HG02759 (cell line): ENCODE measurements around the gene RHOBTB1.
"Not testable (repeated sequence)": the region's sequence is repeated elsewhere in the genome, so short reads cannot be mapped to it uniquely, and the experiment has no call there.

Source experiments
- ATAC-seq: cut with Tn5 transposase; IDR thresholded peaks from one replicate; pipeline ENCODE4 v1.9.1; 2021; ENCODE audit warnings: mild to moderate bottlenecking, moderate library complexity; ENCODE audit not compliant: unreplicated experiment

The RHOBTB1 gene

GRCh38 chr10:60944058-60944909, at the start of gene RHOBTB1:
TSS of gene RHOBTB1 (minus strand) at chr10:60944185. CDS start at chr10:60911542, 32,643 bp downstream.
- peak; percentile 63 for ATAC-seq

DNA sequence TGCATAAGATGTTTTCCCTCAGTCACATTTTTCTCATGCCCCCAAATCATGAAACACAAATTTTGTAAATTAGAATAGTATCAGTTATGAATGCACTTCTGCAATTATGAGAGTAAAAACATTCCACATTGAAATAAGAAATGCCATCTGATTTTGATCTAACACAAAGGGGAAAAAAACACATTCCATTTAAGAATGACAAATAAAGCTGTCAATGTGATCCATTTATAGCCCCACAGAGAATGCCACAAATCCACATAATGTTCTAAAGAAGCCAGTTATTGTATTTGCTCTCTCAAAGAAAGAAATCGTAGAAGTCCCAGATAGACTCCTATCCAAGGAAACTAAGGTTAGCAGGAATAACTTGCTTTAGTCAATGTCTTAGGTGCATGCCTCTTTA, 48.7 kb upstream of the RHOBTB1 start:
- ATAC-seq = no peak

DNA sequence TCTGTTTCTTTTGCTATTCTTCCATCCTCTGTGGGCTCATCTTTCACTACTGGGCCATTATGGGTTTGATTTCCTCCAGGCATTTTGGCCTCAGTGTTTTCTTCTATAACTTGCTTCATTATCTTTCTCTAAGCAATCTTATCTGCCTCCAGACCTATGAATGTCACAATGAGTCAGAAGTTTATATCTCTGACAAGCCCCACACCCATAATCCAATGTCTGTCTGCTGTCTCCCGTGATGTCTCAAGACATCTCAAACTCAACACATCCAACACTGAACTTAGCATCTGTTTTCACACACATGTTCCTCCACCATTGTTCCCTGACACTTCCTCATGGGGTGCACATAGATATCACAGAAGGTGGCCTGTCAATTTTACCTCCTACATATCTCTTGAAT, 46.7 kb upstream of the RHOBTB1 start:
- ATAC-seq = no peak

GRCh38 chr10:60989400-60989876, 45.5 kb upstream of the RHOBTB1 start:
- ATAC-seq = peak; percentile 71

GRCh38 chr10:60986791-60987190, 42.8 kb upstream of the RHOBTB1 start:
- ATAC-seq = no peak

DNA sequence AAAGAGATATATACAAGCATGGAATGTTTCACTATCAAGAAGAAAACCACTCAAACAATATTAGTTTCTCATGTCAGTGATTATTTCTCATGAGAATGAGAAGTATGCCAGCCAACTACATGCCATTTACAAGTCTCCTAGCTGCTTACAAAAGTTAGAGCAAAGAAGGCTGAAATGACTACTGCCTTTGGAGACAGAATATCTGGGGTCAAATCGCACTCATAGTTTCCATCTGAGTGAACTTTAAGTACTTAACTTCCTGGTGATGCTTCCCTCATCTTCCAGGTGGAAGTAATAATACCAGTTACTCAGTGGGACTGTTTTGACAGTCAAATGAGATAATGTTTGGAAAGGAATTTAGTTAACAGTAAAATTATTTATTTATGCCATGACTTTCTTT, 42.0 kb upstream of the RHOBTB1 start:
- ATAC-seq = no peak

DNA sequence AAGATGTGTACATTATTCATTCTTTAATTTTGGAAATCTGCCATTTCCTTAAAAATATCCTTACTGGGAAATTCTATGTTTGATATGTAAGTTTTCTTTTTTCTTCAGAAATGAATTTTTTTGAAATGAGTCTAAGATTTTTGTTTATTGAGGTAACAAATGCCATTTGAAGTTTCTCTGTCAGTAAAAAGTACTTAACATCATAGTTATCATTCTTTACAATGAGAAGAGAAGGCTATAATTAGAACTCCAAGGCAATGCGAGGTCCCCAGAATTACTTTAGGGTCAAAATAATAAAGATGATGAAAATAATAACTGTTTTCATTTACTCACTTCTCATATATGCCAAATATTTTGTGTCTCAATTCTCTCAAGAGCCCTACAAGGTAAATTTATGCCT, 37.0 kb upstream of the RHOBTB1 start:
- ATAC-seq = no peak

DNA sequence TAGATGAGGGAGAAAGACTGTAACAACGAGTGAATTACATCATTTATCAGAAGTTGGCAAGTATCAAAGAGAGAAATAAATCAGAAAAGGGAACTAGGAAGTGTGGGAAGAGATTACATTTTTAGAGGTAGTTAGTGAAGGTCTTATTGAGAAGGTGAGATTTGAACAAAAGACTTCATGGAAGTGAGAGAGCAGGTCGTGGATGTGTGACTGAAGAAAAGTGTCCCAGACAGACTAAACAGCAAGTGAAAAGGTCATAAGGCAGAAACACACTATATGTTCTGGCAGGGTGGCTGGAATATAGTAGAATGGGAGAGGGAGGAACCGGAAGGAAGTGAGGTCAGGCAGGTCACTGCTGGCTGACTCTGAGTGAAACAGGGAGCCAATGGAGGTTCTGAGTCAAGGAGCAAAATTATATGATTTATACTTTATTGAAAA, 35.7 kb upstream of the RHOBTB1 start:
- ATAC-seq = no peak

DNA sequence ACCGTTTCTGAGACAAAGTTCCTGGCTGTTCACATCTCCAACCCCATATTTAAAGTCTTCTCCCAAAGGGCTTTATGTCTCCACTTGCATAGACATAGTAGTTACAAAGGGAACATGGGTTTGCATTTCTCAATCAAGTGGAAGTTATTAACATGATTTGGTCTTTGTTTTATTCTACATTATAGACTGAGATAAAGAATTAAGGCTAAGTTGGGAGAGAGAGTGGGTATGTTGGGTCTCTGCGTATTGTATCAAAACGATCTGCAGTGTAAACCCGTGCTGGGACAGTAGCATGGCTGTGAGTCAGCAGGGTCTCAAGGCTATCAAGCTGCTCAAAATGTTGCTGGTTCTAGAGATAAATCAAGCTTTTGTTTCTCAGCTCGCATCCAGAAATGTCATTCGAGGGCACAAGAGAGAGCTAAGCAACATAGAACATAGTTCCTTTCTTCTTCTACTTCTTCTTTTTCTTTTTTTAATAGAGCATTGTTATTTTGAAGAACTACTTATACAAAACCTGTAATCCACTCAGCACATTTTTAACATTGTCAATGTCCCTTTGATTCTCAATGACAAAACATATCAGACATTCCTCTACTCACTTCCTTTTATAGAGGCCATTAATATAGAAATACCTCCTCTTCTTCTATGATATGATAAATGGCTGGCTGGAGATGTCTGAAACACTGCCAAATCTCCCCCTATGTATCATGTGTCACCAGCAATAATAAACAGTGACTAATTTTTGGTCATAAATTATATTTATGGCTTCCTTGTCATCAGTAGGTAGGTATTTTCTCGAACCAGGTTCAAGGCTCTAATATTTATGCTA, 34.5 kb upstream of the RHOBTB1 start:
- no peak for ATAC-seq

DNA sequence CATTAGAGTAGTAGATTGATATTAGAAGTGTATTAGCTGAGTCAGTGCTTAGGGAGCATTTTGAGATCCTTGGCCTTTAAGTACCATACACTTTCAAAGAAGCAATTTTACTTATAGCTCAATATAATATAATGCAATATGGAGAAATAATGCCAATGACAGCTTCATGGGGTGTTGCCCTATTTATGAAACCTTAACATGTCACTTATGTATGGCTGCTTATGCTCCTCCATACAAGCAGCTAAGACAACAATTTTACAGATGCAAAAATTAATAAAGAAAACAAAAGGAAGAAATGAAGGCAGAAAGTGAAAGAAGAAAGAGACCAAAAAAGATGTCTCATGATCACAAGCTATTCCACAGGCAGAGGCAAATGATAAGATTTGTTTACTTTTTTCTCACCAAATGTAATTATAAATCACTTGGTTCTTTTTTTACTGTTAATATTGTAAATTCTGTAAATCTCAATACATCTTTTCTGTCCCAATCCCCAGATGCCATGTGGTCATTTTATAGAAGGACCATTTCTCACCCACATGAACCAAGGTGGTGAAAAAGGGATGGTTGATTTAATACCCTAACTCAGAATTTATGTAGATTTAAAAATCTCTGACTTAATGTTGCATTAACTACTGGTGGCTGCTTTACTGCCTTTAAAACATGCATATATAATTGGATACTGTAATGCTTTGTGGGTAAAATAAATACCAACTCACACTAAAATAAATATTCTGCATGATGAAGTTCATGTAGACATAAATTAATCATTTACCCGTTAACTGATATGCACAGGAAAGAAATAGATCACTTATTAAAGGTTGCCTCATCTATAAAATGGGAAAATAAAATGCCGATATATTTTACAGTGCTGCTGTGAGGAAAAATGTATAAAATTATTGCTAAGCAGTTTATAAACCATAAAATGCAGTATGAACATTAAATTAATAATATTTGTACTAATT, 33.5 kb upstream of the RHOBTB1 start:
- no peak for ATAC-seq

- ATAC-seq = no peak
Observed at GRCh38 chr10:60976687-60977086, 32.7 kb upstream of the RHOBTB1 start.

GRCh38 chr10:60975716-60976115, 31.7 kb upstream of the RHOBTB1 start:
- no peak for ATAC-seq

DNA sequence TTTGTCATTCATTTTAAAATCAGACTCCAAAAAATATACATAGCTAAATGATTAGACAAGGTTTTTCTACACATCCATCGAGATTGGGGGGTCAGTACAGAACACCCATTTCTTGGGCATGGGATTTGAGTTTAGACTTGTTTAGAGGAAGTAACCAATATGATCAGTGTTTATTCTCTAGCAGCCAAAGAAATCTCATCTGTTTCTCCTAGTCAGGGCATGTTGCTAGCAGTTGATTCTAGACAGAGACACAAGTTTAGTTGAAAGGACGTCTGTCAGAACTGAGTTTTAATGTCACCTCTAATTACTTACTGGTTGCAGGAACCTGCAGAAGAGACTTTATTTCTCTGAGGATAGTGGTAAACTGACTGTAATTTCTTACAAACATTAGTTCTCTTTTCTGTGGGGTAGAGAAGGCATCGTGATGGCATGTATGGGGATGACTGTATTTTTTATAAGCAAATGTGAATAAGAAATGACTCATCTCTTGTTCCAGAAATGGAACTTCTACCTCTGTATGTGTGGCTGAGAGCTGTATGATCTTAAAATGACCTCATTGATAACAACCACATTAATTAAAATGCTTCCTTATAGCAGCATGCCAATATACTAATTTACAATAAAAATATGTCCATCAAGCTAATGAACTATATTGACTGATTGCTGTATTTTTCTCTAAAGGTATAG, 30.6 kb upstream of the RHOBTB1 start:
- no peak for ATAC-seq

DNA sequence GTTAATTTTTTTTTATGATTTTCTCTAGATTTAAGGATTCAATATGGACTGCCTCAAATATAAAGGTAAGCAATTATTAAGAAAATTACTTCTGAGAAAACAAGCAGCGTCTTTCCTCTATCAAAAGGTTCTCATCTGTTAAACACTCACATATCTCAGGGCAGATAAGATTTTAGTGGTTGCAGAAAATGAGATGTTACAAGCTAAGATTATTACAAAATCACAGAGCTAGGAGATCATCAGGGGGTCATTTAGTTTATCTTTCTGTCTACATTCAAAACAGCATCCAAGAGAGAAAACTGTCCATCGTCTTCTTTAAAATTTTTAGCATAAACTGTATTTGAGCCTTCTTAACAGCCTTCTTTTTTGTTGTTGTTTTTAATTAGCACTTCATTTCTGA, 29.1 kb upstream of the RHOBTB1 start:
- no peak for ATAC-seq

- not testable (repeated sequence) for ATAC-seq
Observed at GRCh38 chr10:60972181-60972580, 28.2 kb upstream of the RHOBTB1 start.

GRCh38 chr10:60970526-60970925, 26.5 kb upstream of the RHOBTB1 start:
- ATAC-seq = no peak

DNA sequence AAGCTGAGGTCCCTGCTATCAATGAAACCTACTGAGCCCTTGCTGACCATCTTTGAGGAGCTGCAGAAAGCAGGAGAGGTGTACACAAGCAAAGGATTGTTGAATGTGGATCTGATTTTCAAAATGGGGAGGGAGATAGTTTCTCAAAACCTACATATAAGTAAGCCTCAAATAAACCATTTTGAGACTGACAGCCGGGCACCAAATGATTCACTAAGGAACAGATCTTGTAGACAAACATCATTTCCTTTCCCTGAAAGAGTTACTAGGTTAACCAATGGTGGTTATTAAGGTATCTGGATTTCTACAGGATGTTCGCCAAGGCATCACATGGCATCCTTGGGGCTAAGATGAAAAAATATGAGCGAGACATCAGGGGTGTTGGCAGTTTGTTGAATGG, 24.5 kb upstream of the RHOBTB1 start:
- ATAC-seq = no peak

- no peak for ATAC-seq
Observed at GRCh38 chr10:60967854-60968484, 24.0 kb upstream of the RHOBTB1 start.

- ATAC-seq = no peak
Observed at GRCh38 chr10:60967260-60967659, 23.3 kb upstream of the RHOBTB1 start.

DNA sequence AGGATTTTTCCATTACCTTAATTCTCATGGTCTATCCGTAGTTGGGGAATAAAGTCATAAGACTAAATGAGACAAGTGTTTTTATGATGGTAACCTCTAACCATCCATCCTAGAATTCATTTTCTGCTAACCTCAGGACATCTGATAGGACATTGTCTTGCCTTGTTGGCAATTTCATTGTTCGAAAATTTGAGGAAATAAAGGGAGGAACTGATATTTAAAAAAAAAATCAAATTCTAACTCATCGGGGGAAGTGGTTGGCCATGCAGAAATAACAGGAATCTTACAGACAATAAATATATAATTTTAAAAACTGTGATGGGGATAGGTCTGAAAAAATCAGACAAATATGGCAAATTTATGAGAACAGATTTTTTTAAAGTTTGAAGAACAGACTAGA, 21.7 kb upstream of the RHOBTB1 start:
- no peak for ATAC-seq
